ENCODE results near the gene MCL1.
"Not testable (repeated sequence)": the region's sequence is repeated elsewhere in the genome, so short reads cannot be mapped to it uniquely, and the experiment has no call there.

GRCh38 chr1:150580966-150581365, 1.6 kb upstream of the MCL1 start:
- not testable (repeated sequence) for TF ChIP-seq CTCF (IDR thresholded peaks at IDR 0.05; ENCODE audit: low read depth, low read length); POLR2A (IDR thresholded peaks at IDR 0.05; ENCODE audit: extremely low read depth, insufficient read length); MAX (IDR thresholded peaks at IDR 0.05; ENCODE audit: low read depth, low read length)
